GM21529 (cell line): Measurements from ENCODE around the gene COX4I2.
"Not testable (repeated sequence)": the region's sequence is repeated elsewhere in the genome, so short reads cannot be mapped to it uniquely, and the experiment has no call there.

ENCODE experiments used
- ATAC-seq: cut with Tn5 transposase; IDR thresholded peaks from one replicate; pipeline ENCODE4 v1.9.1; 2021; ENCODE audit not compliant: unreplicated experiment

The COX4I2 gene

DNA sequence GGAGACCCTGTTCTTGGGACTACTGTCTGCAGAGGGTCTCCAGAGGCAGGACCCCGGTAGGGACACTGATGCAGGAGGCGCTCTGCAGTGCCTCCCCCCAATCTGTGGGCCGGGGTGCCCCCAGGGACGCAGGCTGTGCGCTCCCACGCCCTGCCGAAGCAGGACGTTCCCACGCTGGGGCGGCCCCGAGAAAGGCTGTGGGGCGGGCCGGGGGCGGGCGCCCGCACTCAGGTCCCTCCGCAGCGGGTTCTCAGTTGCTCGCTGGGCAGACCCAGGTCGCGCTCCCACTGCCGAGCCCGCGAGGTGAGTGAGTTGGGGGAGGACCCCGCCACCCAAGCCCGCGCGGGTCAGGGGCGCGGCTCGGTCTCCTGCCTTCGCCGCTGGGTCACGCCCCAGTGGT lies at the start of gene COX4I2:
Gene COX4I2, plus strand, starts transcription at position 253 of the 400 bp plus-strand sequence. CDS start 1,106 bp downstream, outside the sequence.
- ATAC-seq, result no peak

GRCh38 chr20:31590717-31591225 lies 46.9 kb upstream of the COX4I2 start:
- no peak for ATAC-seq

GRCh38 chr20:31593221-31594001 lies 44.3 kb upstream of the COX4I2 start:
- ATAC-seq, result no peak

DNA sequence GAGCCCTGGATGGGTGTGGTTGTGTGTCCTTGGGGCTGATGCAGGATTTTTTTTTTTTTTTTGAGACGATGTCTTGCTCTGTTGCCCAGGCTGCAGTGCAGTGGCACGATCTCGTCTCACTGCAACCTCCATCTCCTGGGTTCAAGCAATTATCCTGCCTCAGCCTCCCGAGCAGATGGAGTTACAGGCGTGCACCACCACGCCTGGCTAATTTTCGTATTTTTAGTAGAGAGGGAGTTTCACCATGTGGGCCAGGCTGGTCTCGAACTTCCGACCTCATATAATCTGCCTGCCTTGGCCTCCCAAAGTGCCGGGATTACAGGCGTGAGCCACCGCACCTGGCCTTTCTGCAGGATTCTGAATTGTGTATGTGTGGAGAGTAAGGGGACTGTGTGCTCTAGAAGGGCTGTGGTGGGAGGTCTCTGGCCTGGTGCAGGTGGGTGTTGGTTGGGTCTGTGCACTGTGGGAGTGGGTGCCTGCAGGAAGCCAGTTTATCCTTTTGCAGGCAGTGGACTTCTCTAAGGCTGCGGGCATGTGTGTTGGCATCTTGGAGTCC lies 43.6 kb upstream of the COX4I2 start:
- no peak for ATAC-seq

- no peak for ATAC-seq
These were observed 42.9 kb upstream of the COX4I2 start for GRCh38 chr20:31594558-31595379.

DNA sequence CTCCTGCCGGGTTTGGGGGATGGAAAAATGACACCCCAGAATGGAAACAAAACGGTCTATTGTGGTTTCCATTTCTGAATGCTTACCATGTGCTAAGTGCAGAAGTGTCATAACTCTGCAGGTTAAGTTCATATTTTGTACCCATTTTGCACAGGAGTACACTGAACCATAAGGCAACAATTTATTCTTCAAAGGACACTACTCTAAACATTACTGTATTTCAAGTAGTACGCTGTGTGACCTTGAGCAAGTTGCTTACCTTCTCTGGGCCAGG lies 42.4 kb upstream of the COX4I2 start:
- ATAC-seq, result no peak

GRCh38 chr20:31595654-31596411 lies 41.9 kb upstream of the COX4I2 start:
- ATAC-seq, result no peak

DNA sequence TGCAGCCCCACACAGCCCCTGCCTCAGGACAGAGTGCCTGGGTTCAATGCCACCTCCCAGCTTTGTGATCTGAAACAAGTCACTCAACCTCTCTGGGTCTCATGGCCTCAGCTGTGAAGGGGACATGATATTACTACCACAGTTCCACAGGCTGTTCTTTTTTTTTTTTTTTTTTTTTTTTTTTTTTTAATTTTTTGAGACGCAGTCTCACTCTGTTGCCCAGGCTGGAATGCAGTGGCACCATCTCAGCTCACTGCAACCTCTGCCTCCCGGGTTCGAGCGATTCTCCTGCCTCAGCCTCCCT lies 41.3 kb upstream of the COX4I2 start:
- not testable (repeated sequence) for ATAC-seq

- ATAC-seq, result no peak
These were observed 40.8 kb upstream of the COX4I2 start for GRCh38 chr20:31596831-31597480.

DNA sequence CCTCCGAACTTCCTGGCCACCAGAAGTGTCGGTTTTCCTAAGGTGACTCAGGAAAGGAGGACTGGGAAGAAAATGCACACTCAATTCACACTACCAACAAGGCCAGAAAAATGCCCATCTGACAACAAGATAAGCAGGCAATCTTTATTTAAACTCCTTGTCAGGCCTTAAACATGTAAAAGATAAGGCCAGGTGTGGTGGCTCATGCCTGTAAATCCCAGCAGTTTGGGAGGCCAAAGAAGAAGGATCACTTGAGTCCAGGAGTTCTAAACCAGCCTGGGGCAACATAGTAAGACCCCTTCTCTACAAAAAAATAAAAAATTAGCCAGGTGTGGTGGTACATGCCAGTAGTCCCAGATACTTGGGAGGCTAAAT lies 40.2 kb upstream of the COX4I2 start:
- ATAC-seq, result no peak

- ATAC-seq, result no peak
These were observed 35.3 kb upstream of the COX4I2 start for GRCh38 chr20:31602431-31602778.

GRCh38 chr20:31602779-31603441 lies 34.8 kb upstream of the COX4I2 start:
- peak; percentile 67 for ATAC-seq

DNA sequence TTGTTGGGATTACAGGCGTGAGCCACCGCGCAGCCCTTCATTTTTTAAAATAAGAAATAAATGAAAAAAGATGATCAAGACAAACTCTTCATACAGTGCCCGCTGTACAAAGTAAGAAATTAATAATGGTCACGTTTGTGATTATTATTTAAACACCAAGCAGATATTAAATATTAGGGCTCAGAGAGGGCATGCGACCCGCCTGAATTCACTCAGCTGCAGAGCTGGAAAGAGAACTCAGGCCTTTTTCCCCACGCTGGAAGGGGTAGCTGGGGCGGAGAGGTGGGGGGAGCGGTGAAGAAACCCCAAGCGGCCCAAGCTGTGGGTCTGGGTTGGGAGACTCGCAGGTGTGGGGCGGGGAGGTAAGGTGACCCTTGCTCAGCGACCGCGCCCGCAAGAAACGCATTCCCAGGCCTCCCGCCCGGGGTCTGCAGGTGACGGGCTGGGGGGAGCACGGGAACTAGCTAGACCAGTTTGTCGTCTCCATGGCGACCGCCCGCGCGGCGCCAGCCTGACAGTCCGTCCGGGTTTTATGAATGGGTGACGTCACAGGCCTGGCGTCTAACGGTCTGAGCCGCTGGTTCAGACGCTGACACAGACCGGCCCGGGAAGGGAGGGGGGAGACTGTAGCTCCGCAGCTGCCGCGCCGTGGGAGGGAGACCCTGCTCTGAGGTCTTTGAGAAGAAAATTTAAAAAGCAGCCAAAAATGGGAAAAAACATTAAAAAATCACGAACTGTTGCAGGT lies 33.7 kb upstream of the COX4I2 start:
- peak; percentile 42 for ATAC-seq

DNA sequence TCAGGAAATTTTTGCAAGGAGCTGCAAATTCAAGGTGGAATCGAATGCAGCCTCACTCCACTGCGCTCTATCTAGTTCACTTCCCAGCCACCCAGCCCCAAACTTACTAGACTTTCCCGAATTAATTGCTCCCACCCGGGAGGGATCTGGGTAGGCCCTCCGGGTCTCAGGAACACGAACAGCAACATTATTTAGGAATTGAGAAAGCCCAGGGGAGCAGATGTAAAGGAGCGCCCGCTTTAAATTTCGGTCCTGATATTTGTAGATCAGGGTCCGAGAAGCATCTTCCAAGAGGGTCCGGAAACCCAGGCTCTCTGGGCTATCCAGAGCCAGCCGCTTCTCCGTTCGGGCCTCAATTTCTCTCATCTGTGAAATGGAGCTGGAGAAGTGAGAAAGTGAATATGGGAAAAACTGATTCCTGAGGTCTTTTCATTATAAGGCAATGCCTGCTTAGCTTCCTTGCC lies 33.1 kb upstream of the COX4I2 start:
- no peak for ATAC-seq

DNA sequence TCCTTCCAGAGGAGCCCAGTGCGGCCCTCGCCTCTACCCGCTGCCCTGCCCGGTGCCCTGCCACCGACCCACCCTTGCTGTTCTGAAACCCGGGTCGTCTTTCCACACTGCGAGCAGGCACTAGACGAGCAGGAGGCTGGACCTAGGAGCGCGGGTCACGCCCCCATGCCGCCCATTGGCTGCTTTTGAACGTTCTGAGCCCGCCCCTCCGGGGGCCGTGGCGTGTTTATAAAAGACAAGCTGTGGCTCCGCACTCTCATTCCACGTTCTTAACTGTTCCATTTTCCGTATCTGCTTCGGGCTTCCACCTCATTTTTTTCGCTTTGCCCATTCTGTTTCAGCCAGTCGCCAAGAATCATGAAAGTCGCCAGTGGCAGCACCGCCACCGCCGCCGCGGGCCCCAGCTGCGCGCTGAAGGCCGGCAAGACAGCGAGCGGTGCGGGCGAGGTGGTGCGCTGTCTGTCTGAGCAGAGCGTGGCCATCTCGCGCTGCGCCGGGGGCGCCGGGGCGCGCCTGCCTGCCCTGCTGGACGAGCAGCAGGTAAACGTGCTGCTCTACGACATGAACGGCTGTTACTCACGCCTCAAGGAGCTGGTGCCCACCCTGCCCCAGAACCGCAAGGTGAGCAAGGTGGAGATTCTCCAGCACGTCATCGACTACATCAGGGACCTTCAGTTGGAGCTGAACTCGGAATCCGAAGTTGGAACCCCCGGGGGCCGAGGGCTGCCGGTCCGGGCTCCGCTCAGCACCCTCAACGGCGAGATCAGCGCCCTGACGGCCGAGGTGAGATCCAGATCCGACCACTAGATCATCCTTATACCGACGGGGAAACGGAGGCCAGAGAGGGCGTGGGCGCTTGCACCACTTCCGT lies 32.4 kb upstream of the COX4I2 start, which contains the start of gene ID1:
Gene ID1, plus strand, starts transcription at position 259 of the 871 bp plus-strand sequence. Its CDS starts 99 bp downstream, at position 358.
- ATAC-seq, result peak; percentile 82

- no peak for ATAC-seq
These were observed 31.6 kb upstream of the COX4I2 start for GRCh38 chr20:31605902-31606803.

DNA sequence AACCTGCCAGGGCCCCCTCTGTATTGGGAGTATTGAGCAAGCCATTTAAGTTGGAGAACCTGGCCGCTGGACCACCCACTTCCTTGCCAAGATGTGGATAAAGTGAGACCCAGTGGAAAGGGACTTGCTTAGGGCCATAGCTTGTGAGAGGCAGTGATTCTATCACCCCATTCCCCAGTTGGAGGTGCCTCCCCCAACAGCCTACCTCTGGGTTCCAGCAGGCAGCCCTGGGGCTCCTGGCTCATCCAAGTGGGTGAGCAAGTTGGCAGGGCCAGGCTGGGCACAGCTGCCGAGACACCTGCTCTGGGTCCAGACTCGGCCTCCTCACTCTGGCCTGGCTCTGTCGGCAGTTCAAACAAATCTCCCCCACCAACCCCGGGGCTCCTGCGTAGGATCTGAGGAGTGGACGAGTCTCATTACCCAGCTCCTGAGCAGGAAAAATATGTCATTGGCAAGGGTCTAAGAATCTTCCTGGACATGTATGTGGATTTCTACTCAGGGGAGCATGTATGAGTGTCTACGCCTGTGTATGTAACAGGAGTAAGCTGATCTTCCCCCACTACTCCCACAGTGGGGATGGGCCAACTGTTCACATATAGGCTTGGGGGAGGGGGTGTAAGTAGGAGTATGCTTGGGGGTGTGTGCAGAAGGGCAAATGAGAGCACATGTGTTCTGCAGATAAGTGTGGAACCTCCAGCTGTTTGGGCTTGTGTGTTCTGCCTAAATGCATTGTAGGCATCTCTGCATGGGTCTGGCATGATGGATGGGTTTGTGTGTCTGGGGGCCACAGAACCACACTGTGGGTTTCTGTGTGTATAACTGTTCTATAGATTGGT lies 30.7 kb upstream of the COX4I2 start:
- ATAC-seq, result no peak
